ENCODE results near the gene ZC3H18. TPM values are rescaled to one million over a fixed set of nuclear protein-coding genes. Genes with fewer than 3 reads are reported as not detected.

The ZC3H18 gene
- total RNA-seq, 1 donor from 2014 or later: 44.5 TPM

DNA sequence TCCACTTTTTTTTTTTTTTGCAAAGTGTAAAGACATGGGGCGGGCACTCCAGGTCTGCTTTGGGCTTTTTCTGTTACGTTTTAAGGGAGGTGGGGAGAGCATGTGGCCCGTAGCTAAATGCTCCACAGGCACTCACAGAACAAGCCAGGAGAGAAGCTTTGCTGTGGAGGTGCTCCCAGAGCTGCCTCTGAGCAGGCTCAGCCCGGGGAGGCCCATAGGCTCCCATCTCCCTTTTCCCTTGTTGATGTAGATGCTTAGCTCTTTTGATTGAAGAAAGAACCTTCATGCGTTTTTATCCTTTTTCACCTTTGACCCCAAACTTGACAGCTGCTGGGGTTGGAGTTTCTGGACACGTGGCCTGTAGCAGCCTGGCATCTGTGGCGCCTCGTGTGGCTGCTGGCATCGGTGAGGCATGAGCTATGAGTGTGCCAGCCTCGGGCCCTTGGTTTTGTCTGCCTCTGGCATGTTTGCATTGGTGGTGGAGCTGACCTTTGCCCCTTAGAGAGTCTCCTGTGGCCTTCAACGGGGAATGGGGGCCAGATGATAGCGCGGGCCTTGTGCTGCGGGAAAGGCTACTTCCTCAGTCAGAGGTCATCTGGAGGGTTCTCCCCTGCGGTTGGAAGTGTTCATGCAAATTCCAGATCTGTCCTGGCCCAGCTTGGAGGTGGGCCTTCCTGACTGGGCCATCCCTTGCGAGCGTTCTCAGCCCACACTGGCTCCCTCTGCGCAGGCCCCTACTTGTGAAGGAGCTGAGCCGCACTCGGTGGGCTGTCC, 48.2 kb downstream of the ZC3H18 start:
- TF ChIP-seq, protein P1, sequence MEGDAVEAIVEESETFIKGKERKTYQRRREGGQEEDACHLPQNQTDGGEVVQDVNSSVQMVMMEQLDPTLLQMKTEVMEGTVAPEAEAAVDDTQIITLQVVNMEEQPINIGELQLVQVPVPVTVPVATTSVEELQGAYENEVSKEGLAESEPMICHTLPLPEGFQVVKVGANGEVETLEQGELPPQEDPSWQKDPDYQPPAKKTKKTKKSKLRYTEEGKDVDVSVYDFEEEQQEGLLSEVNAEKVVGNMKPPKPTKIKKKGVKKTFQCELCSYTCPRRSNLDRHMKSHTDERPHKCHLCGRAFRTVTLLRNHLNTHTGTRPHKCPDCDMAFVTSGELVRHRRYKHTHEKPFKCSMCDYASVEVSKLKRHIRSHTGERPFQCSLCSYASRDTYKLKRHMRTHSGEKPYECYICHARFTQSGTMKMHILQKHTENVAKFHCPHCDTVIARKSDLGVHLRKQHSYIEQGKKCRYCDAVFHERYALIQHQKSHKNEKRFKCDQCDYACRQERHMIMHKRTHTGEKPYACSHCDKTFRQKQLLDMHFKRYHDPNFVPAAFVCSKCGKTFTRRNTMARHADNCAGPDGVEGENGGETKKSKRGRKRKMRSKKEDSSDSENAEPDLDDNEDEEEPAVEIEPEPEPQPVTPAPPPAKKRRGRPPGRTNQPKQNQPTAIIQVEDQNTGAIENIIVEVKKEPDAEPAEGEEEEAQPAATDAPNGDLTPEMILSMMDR (IDR thresholded peaks at IDR 0.05): no peak
- Histone ChIP-seq H3K4me1 (no peaks in the 10 kb centered on the region), H3K27me3 (no peaks in the 10 kb centered on the region), H3K27ac (no peak overlapping the region), H3K9me3 (no peaks in the 10 kb centered on the region), H3K4me3 (no peak overlapping the region), H3K36me3 (peaks cover 37% of the 10 kb centered on the region)
- no peak for ATAC-seq
- intact Hi-C loops (cut with DNase I): no loop called here
- DNase-seq: no peak

DNA sequence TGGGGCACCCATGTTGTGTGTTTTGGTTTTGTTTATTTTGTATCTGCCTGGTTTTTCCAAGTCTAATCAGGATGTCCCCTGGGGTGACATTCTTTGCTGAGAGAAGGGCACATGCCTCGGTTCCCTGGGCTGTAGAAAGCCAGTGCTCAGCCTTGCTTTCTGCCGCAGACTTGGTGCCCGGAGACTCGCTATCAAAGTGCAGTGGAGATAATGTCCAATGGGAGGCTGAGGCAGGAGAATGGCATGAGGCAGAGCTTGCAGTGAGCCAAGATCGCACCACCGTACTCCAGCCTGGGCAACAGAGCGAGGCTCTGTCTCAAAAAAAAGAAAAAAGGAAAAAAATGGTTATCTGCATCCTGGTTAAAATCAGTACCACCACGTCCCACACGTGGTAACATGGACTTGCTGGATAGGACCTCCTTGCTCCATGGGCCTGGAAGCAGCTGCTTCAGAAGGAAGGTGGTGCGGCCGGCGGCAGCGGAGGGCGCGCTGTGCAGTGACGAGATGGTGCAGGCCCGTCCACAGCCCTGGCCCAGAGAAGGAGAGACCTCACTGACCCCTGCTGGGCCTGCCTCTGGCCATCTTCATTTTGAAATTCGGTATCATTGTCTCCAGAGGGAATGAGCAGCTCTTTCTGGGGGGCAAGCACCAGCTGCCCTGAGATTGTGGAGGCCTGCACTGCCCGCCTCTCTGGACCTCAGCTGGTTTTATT, 48.9 kb downstream of the ZC3H18 start:
- Histone ChIP-seq H3K27me3 (no peaks in the 10 kb centered on the region), H3K36me3 (peaks cover 41% of the 10 kb centered on the region), H3K9me3 (no peaks in the 10 kb centered on the region), H3K4me3 (no peak overlapping the region), H3K4me1 (no peaks in the 10 kb centered on the region), H3K27ac (peak overlapping the region; percentile 30)
- TF ChIP-seq, protein P1 (IDR thresholded peaks at IDR 0.05): no peak
- no peak for ATAC-seq
- intact Hi-C loops (cut with DNase I): no loop called here
- DNase-seq: no peak

DNA sequence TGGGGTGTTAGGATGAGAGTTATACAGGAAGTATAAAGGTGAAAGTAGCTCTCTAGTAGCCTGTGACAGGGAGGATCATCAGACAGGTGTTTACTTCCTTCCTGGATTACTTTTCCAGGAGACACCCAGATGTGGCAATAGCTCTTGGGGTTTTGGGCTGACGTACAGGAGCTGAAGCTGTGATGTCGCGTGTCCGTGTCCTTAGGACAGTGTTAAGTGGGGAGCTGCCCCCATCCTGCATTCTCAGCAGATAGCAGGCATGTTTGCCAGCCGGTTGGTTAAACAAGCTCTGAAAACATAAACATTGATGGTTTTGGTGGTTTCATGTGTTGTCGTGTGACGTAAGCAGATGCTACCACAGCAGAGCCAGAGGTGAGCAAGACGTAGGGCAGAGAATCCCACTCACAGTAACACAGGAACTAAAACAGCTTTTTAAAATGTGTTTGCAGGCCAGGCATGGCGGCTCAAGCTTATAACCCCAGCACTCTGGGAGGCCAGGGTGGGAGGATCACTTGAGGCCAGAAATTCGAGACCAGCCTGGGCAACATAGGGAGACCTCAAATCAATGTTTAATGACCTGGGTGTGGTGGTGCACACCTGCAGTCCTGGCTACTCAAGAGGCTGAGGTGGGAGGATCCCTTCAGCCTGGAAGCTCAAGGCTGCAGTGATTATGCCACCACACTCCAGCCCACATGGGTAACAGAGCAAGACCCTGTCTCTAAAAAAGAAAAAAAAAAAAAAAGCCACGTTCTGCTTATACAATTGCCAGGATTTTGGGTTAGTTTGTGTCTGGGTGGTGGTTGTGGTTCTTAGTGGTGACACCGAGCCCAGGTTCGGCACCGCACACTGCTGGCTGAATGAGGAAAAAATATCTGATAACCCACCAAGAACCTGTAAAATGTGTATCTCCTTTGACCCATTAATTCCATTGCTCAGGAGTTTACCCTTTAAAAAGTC, 49.9 kb downstream of the ZC3H18 start:
- intact Hi-C loops (cut with DNase I): no loop called here
- TF ChIP-seq, protein P1 (IDR thresholded peaks at IDR 0.05): no peak
- Histone ChIP-seq H3K27ac (peak overlapping the region; percentile 30), H3K4me3 (no peak overlapping the region), H3K27me3 (no peaks in the 10 kb centered on the region), H3K36me3 (peaks cover 51% of the 10 kb centered on the region), H3K4me1 (no peaks in the 10 kb centered on the region), H3K9me3 (no peaks in the 10 kb centered on the region)
- no peak for ATAC-seq
- DNase-seq: no peak

DNA sequence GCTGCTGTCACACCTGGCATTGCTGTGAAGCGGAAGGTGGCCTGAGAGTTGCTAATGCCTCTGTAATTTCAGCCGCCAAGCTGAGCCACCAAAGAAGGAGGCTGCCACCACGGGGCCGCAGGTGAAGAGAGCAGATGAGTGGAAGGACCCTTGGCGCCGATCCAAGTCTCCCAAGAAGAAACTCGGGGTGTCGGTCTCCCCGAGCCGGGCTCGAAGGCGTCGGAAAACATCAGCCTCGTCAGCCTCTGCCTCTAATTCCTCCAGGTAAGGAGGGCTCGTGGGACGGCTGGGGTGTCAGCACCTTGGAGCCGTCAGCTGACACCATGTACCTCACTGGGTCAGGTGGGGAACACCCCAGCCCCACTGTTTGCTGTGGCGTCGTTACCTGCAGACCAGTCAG, 51.9 kb downstream of the ZC3H18 start:
- ATAC-seq (no peak), DNase-seq (no peak)
- no peak overlapping the region for H3K27ac ChIP-seq
- intact Hi-C loops (cut with DNase I): no loop called here
- no peaks in the 10 kb centered on the region for H3K27me3 ChIP-seq
- peaks cover 68% of the 10 kb centered on the region for H3K36me3 ChIP-seq
- no peaks in the 10 kb centered on the region for H3K9me3 ChIP-seq
- TF ChIP-seq, protein P1 (IDR thresholded peaks at IDR 0.05): no peak
- H3K4me3 ChIP-seq: no peak overlapping the region
- H3K4me1 ChIP-seq: no peaks in the 10 kb centered on the region

DNA sequence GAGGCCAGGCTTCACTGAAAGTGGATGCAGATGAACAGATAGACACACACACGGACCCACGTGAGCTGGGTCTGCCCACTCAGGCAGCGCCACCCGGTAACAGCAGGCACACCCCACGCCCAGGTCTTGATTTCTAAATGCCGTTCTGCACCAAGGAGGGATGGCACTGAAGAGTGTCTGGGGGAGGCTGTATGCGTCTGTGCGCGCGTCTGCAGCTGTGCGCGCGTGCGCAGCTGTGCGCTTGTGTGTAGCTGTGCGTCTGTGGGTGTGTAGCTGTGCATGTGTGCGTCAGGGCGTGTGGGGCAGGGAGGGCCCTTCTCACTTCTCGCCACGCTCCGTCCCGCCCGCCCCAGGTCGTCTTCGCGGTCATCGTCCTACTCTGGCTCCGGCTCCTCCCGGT, 52.7 kb downstream of the ZC3H18 start:
- intact Hi-C loops (cut with DNase I): no loop called here
- Histone ChIP-seq H3K36me3 (peaks cover 76% of the 10 kb centered on the region), H3K4me1 (no peaks in the 10 kb centered on the region), H3K27ac (no peak overlapping the region), H3K27me3 (no peaks in the 10 kb centered on the region), H3K9me3 (no peaks in the 10 kb centered on the region), H3K4me3 (no peak overlapping the region)
- TF ChIP-seq, protein P1 (IDR thresholded peaks at IDR 0.05): no peak
- DNase-seq (no peak), ATAC-seq (no peak)

All from upper lobe of right lung (tissue), 1 donor.